ENCODE measurements around the gene IFT27. TPM values are rescaled to one million over a fixed set of nuclear protein-coding genes. Genes with fewer than 3 reads are reported as not detected.

The IFT27 gene
- total RNA-seq, 1 donor from 2014 or later: 31.2 TPM

DNA sequence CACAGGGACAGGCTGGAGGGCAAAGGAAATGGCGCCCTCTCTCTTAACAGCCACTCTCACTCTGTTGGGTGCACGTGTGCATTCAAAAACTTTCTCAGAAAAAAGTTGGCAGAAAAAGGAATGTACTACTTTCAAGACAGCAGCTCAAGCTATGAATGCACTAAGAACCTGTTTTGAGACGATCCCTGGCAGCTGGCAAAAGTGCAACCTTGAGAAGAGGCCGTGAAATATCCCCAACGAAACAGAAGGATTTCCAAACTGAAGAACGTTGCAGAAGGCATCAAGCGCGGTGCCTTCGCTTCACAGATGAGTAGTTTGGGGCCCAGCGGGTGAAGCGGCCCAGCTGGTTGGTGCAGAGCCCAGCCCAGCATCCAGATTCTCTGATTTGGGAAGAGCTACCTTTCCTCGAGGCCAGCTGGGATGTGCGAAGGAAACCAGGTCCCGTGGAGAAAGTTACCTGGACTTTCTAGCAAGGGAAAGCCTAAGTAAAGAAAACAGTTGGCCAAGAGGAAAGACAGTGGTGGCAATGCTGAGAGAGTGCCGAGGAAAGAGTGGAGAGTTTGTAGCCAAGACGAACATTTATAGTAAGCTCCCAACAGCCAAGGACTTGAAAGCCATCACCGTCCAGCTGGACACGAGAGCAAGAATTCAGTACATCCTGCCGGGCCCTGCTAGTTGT, 16.3 kb downstream of the IFT27 start:
- TF ChIP-seq, protein P1, sequence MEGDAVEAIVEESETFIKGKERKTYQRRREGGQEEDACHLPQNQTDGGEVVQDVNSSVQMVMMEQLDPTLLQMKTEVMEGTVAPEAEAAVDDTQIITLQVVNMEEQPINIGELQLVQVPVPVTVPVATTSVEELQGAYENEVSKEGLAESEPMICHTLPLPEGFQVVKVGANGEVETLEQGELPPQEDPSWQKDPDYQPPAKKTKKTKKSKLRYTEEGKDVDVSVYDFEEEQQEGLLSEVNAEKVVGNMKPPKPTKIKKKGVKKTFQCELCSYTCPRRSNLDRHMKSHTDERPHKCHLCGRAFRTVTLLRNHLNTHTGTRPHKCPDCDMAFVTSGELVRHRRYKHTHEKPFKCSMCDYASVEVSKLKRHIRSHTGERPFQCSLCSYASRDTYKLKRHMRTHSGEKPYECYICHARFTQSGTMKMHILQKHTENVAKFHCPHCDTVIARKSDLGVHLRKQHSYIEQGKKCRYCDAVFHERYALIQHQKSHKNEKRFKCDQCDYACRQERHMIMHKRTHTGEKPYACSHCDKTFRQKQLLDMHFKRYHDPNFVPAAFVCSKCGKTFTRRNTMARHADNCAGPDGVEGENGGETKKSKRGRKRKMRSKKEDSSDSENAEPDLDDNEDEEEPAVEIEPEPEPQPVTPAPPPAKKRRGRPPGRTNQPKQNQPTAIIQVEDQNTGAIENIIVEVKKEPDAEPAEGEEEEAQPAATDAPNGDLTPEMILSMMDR (IDR thresholded peaks at IDR 0.05; ENCODE audit: borderline replicate concordance): no peak
- Histone ChIP-seq H3K27ac (replicated peaks) (no peak overlapping the region), H3K36me3 (peaks cover 10% of the 10 kb centered on the region), H3K9me3 (replicated peaks) (no peaks in the 10 kb centered on the region), H3K4me3 (no peak overlapping the region), H3K4me1 (peaks cover 13% of the 10 kb centered on the region), H3K27me3 (ENCODE audit: low read depth) (peaks cover 17% of the 10 kb centered on the region)
- DNase-seq: no peak
- intact Hi-C loops (cut with micrococcal nuclease): no loop called here

DNA sequence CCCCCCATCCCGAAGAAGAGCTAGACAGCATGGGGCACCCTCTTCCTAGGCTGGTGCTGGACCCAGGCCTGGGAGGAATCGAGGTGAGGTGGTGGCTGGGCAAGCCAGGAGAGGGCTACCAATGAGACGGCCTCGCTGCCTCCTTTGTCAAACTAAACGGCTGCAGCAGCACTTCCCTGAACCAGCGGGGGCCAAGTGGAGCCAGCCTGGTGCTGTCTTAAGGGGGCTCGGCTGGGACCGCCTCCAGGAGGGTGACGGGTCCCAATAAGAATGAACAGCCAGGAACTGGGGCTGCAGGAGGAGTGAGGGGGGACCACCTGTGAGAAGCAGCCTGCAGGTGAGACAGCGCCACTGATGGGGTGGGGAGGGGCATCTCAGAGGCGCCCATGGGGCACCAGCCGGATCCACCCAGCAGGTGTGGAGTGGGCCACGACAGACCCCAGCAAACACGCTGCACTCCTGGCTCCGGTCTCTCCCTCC, 17.1 kb downstream of the IFT27 start:
- H3K9me3 ChIP-seq (replicated peaks): no peaks in the 10 kb centered on the region
- DNase-seq: no peak
- peaks cover 13% of the 10 kb centered on the region for H3K4me1 ChIP-seq
- intact Hi-C loops (cut with micrococcal nuclease): no loop called here
- H3K36me3 ChIP-seq: peaks cover 9% of the 10 kb centered on the region
- H3K4me3 ChIP-seq: no peak overlapping the region
- TF ChIP-seq, protein P1 (IDR thresholded peaks at IDR 0.05; ENCODE audit: borderline replicate concordance): no peak
- H3K27me3 ChIP-seq (ENCODE audit: low read depth): peaks cover 25% of the 10 kb centered on the region
- no peak overlapping the region for H3K27ac ChIP-seq (replicated peaks)

DNA sequence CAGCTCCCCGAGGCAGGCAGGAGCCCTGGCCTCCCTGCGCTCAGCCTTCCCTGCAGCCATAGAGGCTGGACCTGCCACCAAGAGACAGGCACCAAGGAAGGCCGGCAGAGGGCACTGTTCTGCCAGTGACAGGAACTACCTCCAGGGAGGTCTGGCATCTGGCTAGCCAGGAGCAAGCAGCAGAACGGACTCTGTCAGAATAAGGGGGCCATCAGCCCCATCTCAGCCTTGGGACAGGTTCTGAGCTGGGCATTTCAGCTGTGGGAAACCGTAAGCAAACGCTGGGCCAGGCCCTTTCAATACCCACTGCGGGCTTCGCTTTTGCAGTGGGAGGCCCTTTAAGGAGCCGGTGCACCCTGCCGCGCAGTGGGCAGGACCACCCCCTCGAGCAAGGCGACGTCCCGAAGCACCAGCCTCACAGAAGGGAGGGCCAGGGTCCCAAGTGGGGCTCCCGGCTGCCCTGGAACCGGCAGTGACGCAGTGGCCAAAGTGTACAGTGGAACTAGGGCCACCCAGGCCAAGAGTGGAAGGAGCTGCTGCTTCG, 18.2 kb downstream of the IFT27 start:
- peak; percentile 73 for DNase-seq
- H3K36me3 ChIP-seq: peaks cover 6% of the 10 kb centered on the region
- H3K27ac ChIP-seq (replicated peaks): no peak overlapping the region
- intact Hi-C loops (cut with micrococcal nuclease): no loop called here
- H3K4me1 ChIP-seq: peaks cover 7% of the 10 kb centered on the region
- no peak overlapping the region for H3K4me3 ChIP-seq
- no peaks in the 10 kb centered on the region for H3K9me3 ChIP-seq (replicated peaks)
- TF ChIP-seq, protein P1 (IDR thresholded peaks at IDR 0.05; ENCODE audit: borderline replicate concordance): peak; percentile 85
- peaks cover 36% of the 10 kb centered on the region for H3K27me3 ChIP-seq (ENCODE audit: low read depth)

DNA sequence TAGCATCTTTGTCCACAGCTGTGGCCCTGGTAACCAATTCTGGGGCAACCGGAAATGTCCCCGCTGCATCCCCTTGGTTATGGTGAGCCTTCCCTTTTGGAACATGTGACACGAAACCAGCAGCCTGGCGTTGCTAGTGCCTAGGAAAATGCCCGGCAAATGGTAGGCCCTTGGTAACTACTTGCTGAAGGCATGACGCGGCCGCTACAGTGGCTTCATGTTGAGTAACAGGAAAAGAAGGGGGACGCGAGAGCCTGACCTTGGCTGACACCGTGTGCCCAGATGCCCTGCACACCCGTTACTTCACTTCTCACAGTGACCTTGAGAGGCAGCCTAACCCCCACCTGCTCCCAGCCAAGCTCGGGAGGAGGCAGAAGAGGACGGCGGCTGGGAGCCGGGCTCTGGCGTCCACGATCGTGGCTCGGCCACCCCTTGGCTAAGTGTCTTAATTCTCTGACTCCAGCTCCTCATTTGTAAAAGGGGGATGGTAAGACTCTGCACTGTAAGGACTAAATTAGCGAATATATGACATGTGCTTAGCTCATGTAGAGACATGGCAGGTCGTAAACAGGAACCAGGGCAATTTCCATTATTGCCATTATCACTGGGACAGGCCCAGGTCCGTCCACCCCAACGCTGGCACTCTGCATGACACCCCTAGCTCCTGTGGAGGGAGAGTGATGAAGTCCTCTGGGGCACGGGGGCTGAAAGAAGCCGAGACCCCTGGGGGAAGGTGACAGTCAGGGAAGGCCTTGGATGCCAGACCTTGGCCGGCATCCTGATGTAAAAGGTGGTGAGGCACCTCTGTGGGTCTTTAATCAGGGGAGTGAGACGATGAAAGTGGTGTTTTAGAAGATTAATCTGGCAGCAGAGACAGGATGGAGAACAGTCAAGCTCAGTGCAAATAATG, 18.9 kb downstream of the IFT27 start:
- intact Hi-C loops (cut with micrococcal nuclease): no loop called here
- peaks cover 6% of the 10 kb centered on the region for H3K36me3 ChIP-seq
- H3K4me1 ChIP-seq: no peaks in the 10 kb centered on the region
- H3K9me3 ChIP-seq (replicated peaks): no peaks in the 10 kb centered on the region
- no peak overlapping the region for H3K4me3 ChIP-seq
- TF ChIP-seq, protein P1 (IDR thresholded peaks at IDR 0.05; ENCODE audit: borderline replicate concordance): no peak
- H3K27me3 ChIP-seq (ENCODE audit: low read depth): peaks cover 43% of the 10 kb centered on the region
- no peak for DNase-seq
- no peak overlapping the region for H3K27ac ChIP-seq (replicated peaks)

DNA sequence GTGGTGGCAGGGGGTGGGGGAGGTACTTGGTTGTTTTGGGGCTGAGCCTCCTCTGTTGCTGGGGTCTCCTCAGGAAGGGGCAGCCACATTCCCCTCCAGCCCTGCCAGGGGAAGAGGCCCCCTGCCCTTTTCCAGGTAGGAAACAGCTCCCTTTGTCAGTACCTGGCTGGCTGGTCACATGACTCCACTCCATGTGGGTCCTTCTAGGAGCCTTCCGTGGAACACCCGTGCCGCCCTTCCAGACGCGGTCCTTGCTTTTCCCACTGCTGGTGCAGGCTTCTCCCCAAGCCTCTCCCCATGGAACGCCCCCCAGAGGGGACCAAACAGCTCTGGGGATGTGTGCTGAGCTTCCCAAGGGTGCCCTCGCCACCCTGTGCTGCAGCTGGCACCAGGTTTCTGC, 19.9 kb downstream of the IFT27 start:
- DNase-seq: no peak
- intact Hi-C loops (cut with micrococcal nuclease): no loop called here
- peaks cover 46% of the 10 kb centered on the region for H3K27me3 ChIP-seq (ENCODE audit: low read depth)
- H3K27ac ChIP-seq (replicated peaks): no peak overlapping the region
- no peaks in the 10 kb centered on the region for H3K9me3 ChIP-seq (replicated peaks)
- no peak overlapping the region for H3K4me3 ChIP-seq
- H3K4me1 ChIP-seq: no peaks in the 10 kb centered on the region
- TF ChIP-seq, protein P1 (IDR thresholded peaks at IDR 0.05; ENCODE audit: borderline replicate concordance): no peak
- peaks cover 6% of the 10 kb centered on the region for H3K36me3 ChIP-seq
